HG03565 (cell line): ENCODE measurements around the gene MPZL1.
"Not testable (repeated sequence)": the region's sequence is repeated elsewhere in the genome, so short reads cannot be mapped to it uniquely, and the experiment has no call there.

ENCODE experiments used
- ATAC-seq: cut with Tn5 transposase; IDR thresholded peaks from one replicate; pipeline ENCODE4 v1.9.1; 2021; ENCODE audit warnings: mild to moderate bottlenecking, moderate library complexity; ENCODE audit not compliant: unreplicated experiment

Gene MPZL1

GRCh38 chr1:167718914-167719691 lies 2.7 kb upstream of the MPZL1 start:
- ATAC-seq = no peak

- not testable (repeated sequence) for ATAC-seq
Measured at GRCh38 chr1:167719715-167720421, 1.9 kb upstream of the MPZL1 start.

GRCh38 chr1:167720965-167721616 lies 691 bp upstream of the MPZL1 start:
- no peak for ATAC-seq

GRCh38 chr1:167722152-167722869 lies 529 bp downstream of the MPZL1 start:
- peak; percentile 20 for ATAC-seq

- no peak for ATAC-seq
Measured at GRCh38 chr1:167722870-167723251, 1.1 kb downstream of the MPZL1 start.

- no peak for ATAC-seq
Measured at GRCh38 chr1:167723707-167724323, 2.0 kb downstream of the MPZL1 start.

GRCh38 chr1:167726008-167726407 lies 4.2 kb downstream of the MPZL1 start:
- ATAC-seq = no peak

- no peak for ATAC-seq
Measured at GRCh38 chr1:167728818-167729410, 7.1 kb downstream of the MPZL1 start.

- ATAC-seq = no peak
Measured at GRCh38 chr1:167734227-167734626, 12.4 kb downstream of the MPZL1 start.

GRCh38 chr1:167734841-167735240 lies 13.1 kb downstream of the MPZL1 start:
- no peak for ATAC-seq

GRCh38 chr1:167737169-167737568 lies 15.4 kb downstream of the MPZL1 start:
- ATAC-seq = no peak

- no peak for ATAC-seq
Measured at GRCh38 chr1:167738158-167738557, 16.4 kb downstream of the MPZL1 start.

- ATAC-seq = no peak
Measured at GRCh38 chr1:167739752-167740151, 18.0 kb downstream of the MPZL1 start.

GRCh38 chr1:167741103-167741502 lies 19.3 kb downstream of the MPZL1 start:
- not testable (repeated sequence) for ATAC-seq

GRCh38 chr1:167742392-167743057 lies 20.7 kb downstream of the MPZL1 start:
- not testable (repeated sequence) for ATAC-seq

- ATAC-seq = no peak
Measured at GRCh38 chr1:167744901-167745300, 23.1 kb downstream of the MPZL1 start.

GRCh38 chr1:167746013-167746672 lies 24.4 kb downstream of the MPZL1 start:
- ATAC-seq = no peak

- ATAC-seq = no peak
Measured at GRCh38 chr1:167746988-167747655, 25.3 kb downstream of the MPZL1 start.

- ATAC-seq = no peak
Measured at GRCh38 chr1:167747988-167748387, 26.2 kb downstream of the MPZL1 start.
